GM19043 (cell line): Measurements from ENCODE around the gene RFC2.
"Not testable (repeated sequence)": the region's sequence is repeated elsewhere in the genome, so short reads cannot be mapped to it uniquely, and the experiment has no call there.

ENCODE experiments used
- ATAC-seq: cut with Tn5 transposase; IDR thresholded peaks from one replicate; pipeline ENCODE4 v1.9.1; 2021; ENCODE audit warnings: low read depth; ENCODE audit not compliant: unreplicated experiment

The RFC2 gene

DNA sequence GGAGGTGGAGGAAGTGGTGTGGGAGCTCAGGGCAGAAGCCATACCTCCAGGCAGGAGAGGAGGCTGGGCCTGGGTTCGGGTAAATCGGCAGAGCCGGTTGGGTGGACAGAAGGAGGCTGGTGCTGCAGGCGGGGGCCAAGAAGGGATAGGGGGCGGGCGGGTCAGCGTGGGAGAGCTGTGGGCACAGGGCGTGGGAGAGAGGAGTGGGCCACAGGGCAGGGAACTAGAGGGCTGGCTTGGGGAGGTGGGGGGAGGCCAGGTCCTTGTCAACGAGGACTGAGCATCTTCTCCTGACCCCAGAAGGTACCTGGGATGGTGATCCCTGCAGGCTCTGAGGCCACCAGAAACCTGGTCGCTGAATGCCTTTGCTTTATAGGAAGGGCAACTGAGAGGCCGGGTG, 32.5 kb downstream of the RFC2 start:
- no peak for ATAC-seq

DNA sequence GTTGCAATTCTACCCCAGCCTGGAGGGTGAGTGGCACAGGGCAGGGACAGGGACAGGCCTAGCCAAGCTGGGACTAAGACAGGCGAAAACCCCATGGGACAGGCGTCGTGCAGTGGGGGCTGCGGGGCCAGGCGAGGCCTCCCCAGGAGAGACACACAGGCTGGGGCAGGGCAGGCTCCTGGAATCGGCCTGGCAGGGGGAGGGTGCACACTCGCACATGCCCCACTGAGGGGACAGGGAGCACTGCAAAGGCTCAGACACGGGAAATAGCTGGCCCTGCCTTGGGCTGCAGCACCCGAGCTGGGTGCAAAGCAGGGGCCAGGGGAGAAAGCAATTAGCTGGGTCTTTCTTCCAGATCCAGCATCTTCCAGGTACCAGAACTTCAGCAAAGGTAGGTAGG, 34.0 kb downstream of the RFC2 start:
- ATAC-seq = no peak

DNA sequence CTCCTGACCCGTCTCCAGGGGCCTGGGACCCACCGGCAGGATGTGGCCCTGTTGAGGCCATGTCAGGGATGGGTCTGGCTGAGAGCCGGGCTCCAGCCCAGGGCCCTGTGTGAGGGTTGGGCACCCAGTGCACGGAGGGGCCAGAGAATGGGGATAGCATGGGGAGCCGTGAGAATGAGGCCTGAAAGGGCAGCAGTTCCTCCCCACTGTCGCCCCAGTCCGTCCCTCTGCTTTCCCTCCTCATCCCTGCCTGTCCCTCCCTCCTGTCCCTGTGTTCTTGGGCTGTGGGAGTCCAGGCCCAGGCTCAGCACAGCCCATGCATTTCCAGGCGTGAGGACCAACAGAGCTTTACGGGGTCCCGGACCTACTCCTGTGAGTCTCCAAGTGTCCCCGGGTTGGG, 34.8 kb downstream of the RFC2 start:
- no peak for ATAC-seq

DNA sequence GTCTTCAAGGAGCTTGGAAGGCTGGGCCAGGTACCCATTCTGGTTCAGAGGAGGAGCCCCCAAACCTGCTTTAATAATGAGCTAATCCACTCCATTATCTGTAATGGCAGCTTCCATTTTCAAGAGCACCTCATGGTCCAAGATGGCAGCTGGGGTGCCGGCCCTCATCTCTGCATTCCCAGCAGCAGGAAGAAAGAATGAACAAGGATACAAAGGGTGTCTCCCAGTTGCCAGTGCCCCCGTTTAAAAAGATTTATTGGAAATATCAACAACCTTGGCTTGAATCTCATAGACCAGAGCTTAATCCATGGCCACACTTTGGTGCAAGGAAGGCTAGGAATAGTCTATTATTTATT, 35.9 kb downstream of the RFC2 start:
- ATAC-seq = no peak

DNA sequence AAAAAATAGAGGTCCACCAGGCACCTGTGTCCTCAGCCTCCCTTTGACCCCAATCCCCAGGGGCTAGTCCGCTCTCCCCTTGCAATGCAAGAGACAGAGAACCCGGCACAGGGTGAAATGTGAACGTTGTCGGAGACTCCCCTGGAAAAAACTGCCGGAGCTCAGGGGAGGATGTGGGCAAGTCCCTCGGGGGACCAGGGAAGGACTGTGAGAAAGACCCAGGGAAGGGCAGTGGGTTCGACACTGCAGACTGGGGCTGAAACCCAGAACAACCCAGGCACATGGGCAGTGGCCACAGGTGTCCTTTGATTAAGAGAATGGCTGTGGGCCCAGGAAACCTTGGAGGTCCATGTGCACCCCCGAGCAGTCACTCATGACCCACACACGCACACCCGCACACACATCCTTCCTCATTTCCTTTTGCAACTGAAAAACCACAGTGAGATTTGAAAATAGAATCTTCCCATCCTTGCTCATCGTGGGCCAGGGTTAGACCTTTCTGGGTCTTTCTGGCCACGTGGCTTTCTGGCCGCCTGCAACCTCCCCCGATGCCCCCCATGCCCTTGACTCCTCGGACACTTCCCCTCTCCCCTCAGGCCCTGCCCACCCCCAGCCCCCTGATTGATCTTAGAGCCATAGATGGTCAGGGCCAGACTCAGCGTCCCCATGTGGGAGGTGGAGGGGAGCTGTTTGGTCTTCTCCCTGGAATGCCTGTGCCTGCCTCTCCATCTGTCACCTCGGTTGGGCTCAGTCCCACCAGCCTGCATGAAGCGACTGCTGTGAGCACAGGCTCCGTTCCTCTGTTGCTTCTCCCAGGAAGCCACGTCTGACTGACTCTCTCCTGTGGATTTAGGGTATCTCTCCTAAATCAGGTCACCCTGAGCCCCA, 36.5 kb downstream of the RFC2 start:
- ATAC-seq = peak; percentile 80

DNA sequence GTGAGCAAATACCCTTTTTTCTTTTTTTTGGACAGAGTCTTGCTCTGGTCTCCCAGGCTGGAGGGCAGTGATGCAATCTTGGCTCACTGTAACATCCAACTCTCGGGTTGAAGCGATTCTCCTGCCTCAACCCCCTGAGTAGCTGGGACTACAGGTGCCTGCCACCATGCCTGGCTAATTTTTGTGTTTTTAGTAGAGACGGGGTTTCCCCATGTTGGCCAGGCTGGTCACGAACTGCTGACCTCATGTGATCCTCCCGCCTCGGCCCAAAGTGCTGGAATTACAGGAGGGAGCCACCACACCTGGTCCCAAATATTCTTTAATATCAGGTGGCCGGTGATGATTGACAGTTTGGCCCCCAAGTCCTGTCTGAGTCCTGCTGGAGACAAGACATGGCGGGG, 37.8 kb downstream of the RFC2 start:
- ATAC-seq = no peak

DNA sequence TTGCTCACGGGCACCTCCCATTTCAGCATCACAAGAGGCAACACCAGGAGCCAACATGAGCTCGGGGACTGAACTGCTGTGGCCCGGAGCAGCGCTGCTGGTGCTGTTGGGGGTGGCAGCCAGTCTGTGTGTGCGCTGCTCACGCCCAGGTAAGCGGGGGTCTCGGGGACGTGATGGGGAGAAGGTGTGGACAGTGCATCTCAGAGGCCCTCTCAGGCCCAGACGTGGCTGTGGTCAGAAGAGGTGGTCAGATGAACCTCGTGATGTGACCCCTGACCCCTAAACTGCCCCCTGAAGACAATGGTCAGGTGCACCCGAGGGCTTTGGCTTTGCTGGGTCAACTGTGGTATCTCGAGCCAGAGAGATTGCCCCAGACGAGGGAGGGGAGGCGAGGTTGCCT, 38.3 kb downstream of the RFC2 start:
- ATAC-seq = no peak

DNA sequence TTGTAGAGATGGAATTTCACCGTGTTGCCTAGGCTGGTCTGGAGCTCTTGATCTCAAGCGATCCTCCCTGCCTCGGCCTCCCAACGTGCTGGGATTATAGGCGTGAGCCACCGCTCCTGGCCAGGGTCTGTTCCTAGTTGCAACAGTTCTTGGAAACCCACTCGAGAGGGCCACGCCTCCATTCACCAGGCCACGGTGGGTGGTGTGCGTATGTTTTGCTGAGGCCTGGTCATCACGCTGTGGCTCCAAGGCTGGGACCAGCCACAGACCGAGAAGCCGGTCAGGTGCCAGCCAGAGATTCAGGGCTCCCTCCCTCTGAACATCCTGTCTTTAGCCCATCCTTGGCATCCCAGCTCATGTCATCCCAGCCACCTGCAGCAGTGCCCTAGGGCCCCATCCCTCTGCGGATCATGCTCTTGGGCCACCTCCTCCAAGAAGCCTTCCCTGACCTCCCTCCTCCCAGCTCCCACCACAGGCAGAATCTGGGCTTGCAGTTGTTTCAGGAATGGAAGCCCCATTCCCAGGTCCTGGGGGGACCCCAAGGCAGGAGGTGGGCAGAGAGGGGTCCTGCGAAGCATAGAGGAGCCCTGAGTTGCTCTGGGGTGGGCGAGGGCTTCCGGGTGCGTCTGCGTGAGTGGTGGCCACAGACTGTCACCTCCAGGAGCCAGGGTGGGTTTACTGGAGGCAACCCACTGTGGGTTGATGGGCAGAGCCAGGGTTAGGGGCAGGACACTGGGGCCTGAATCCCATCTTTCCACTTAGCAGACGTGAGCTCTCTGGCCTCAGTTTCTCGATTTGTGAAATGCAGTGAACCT, 39.2 kb downstream of the RFC2 start:
- no peak for ATAC-seq

DNA sequence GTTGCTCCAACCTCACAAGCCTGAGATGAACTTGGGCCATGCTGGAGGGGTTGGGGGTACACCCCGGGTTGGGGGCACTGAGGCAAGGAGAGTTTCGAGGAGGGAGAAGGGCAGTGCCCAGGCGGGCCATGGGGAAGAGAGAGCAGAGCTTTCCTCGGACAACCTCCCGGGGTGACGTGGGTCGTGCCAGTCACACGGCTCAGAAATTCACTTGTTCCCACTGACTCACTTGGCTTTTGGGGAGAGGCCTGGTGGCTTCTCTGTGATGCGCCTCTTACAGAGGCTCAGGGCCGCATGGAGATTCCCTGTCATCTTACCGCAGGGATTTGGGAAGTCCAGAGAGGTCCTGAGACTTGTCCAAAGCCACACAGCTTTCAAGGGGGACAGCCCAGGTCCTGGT, 41.5 kb downstream of the RFC2 start:
- ATAC-seq = no peak

DNA sequence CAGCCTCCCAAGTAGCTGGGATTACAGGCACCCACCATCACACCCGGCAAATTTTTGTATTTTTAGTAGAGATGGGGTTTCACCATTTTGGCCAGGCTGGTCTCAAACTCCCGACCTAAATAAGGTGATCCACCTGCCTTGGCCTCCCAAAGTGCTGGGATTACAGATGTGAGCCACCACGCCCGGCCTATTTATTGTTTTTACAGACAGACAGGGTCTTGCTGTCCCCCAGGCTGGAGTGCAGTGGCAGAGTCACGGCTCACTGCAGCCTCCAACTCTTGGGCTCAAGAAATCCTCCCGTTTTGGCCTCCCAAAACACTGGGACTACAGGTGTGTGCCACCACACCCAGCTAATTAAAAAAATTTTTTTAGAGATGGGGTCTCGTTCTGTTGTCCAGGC, 46.0 kb downstream of the RFC2 start:
- ATAC-seq = not testable (repeated sequence)

DNA sequence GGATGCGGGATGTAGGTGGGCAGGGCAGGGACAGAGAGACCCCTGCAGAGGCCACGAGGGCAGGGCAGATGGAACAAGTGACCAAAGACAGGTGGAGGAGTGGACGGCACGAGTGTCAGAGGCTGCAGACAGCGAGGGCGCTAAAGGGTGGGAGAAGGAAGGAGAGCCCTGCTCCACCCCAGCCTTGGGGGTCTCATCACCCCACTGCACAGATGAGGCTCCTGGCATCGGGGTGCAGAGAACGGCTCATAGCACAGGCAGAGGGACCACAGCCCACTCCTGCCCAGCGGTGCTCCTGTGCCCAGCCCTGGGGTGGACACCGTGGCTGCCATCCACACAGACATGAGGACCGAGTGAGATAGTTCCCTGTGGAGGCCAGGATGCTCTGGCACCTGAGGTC, 46.6 kb downstream of the RFC2 start:
- no peak for ATAC-seq

DNA sequence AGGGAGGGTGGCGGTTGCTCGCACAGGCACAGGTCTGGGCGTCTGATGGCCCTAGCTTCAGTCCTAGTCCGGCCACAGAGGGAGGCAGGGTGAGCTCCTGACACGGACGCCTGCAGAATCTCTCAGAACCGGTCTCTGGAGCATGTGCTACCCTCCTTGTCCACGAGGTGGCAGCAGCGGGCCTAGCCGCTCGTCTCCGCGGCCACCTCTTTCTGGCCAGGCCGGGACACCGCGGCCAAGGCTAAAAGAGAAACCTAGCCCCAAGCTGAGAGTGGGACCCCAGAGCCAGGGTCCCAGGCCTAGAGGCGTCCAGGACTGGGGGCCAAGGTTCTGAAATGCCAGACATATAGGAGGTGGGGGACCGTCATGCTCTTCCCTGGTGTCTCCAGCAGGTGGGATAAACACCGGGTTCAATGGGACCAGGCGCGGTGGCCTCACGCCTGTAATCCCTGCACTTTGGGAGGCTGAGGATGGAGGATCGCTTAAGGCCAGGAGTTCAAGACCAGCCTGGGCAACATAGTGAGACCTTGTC, 47.5 kb downstream of the RFC2 start:
- no peak for ATAC-seq

DNA sequence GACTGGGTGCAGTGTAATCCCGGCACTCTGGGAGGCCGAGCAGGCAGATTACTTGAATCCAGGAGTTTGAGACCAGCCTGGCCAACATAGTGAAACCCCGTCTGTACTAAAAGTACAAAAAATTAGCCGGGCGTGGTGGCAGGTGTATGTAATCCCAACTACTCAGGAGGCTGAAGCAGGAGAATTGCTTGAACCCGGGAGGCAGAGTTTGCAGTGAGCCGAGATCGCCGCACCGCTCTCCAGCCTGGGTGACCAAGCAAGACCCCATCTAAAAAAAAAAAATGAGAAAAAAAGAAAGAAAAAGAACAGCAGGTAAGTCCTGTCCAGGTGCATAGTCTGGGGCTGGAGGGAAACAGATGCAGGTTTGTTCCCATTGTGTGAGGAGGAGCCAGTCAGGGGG, 48.1 kb downstream of the RFC2 start:
- not testable (repeated sequence) for ATAC-seq

DNA sequence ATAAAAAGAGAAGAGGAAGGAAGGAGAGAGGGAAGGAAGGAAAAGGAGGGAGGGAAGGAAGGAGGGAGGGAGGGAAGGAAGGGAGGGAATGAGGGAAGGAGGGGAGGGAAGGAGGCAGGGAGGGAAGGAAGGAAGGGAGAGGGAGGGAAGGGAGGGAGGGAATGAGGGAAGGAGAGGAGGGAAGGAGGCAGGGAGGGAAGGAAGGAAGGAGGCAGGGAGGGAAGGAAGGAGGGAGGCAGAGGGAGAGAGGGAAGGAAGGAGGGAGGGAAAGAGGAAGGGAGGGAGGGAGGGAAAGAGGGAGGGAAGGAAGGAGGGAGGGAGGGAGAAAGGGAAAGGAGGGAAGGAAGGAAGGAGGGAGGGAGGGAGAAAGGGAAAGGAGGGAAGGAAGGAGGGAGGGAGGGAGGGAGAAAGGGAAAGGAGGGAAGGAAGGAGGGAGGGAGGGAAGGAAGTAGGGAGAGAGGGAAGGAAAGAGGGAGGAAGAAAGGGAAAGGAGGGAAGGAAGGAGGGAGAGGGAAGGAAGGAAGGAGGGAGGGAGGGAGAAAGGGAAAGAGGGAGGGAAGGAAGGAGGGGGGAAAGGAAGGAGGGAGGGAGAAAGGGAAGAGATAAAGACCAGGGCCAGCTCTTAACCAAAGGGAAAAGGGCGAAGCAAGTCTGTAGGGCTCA, 50.1 kb downstream of the RFC2 start:
- ATAC-seq = no peak

DNA sequence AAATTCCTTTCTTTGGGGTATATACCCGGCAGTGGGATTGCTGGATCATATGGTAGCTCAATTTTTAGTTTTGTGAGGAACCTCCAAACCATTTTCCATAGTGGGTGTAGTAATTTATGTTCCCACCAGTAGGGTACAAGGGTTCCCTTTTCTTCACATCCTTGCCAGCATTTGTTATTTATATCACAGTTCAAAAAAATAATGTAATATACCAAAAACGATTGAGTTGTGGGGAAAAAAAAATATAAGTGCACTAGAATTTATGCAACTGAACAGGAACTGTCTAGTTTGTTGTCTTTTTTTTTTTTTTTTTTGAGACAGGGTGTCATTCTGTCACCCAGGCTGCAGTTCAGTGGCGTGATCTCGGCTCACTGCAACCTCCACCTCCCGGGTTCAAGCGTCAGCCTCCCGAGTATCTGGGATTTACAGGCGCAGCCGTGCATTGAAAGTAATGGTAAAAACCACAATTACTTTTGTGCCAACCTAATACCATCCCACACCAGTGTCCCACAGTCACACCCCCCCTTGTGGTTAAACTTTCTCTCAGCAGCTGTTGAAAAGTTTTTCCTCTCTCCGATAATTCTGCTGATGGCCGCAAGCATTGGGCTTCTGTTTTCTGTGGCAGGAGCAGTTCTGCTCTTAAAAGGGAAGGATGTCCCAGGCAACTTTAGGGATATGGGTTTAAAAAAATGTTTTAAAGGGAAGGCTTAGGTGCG, 51.2 kb downstream of the RFC2 start:
- ATAC-seq = no peak

DNA sequence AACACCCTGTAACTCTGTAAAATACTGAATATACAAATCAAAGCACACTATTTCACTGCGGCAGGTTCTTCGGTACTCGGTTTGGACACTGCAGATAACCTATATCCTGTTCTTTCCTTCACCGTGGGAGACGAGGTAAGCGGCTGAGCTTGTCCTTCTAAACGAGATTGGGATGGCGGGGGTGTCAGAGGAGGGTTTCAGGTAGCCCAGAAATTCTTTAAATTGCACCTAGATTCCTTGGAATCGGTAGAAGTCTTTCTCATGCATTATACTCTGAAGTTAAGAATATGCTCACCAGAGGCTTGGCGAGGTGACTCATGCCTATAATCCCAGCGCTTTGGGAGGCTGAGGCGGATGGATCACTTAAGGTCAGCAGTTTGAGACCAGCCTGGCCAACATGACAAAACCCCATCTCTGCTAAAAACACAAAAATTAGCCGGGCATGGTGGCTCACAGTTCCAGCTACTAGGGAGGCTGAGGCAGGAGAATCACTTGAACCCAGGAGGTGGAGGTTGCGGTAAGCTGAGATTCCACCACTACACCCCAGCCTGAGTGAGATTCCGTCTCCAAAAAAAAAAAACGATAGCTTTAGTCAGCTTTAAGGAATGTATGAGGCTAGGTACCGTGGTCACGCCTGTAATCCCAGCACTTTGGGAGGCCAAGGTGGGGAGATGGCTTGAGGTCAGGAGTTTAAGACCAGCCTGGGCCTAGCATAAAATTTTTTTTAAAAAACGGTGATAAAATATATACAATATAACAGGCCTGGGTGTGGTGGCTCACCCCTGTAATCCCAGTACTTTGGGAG, 54.4 kb downstream of the RFC2 start:
- no peak for ATAC-seq

DNA sequence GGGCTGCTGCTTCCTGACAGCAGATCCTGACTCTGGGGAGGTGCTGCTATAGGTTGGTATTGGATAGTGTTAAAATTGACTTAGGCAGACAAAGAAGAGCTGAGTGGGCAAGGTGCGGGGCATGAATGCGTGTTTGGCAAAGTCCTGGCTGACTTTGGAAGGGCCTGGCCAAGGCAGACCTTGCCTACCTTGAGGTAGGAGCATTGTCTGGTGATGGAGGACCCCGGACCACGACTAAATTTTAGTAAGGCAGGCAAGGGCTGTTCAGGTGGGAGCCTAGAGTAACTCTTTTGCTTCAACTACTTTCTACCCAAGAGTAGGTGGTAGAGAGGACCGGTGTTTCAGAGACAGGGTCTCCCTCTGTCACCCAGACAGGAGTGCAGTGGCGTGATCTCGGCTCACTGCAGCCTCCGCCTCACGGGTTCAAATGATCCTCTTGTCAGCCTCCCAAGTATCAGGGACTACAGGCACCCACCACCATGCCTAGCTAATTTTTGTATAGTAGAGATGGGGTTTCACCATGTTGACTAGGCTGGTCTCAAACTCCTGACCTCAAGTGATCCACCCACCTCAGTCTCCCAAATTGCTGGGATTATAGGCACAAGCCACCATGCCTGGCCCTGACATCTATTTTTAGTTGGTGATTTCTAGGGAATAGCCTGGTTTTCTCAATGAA, 56.6 kb downstream of the RFC2 start:
- ATAC-seq = no peak

DNA sequence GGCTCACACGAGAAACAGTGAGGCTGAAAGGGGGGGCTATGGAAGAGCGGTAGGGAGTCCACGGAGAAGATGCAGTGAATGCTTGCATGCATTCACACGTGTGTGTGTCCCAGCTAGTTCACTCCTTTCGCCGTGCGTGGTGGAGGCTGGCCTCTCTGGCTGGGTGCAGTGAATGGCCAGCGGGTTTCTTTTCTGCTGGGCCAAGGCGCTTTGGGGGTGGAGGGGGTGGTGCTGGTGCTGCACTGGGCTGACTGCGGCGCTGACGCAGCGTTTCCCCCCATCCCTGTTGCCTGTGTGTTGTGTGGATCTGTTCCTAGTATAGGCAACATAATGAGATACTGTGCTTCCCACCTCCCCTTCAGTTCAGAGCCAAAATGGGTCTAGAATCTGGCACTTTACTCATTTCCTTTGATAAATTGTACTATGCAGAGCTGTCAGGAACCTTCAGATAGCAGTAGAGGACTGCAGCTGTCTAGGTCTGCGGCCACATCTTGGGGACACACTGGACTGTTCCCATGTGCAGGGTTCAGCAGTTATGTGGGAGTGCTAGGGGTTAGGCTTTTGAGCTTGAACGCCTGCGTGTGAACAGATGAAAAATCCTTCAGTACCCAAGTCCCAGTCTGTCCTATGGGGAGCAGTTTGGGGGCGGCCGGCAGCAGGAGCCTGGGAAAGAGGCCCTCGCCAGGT, 58.1 kb downstream of the RFC2 start:
- ATAC-seq = not testable (repeated sequence)
